A673 (cell line): ENCODE measurements around the gene RALGAPA2. TPM values are rescaled to one million over a fixed set of nuclear protein-coding genes. Genes with fewer than 3 reads are reported as not detected.

Source experiments
- BruUV-seq: library from RNA; stranded (reverse); fragments of 400-500 nt; replicated peaks from 2 replicates; lab custom pipeline; 2021; lab: Mats Ljungman, UMichigan
- CTCF ChIA-PET: fragments of 300-600 bp; sonication (Branson Sonifier 250); formaldehyde crosslinking; loops from one replicate; lab custom pipeline; 2022; ENCODE audit warnings: antibody characterized with exemption; lab: Charles Lee
- POLR2A ChIA-PET: fragments of 300-600 bp; sonication (Branson Sonifier 250); formaldehyde crosslinking; loops from one replicate; lab custom pipeline; 2022; ENCODE audit warnings: antibody characterized with exemption; ENCODE audit not compliant: low non-redundant PET; lab: Charles Lee
- DNase-seq: peaks from one replicate; pipeline ENCODE4 v3.0.0-alpha.2; 2015; ENCODE audit warnings: low spot score
- H3K27ac ChIP-seq: fragments of 200-600 bp; sonication (generic); 2 replicates; pipeline ENCODE4 v1.5.1; 2016; ENCODE audit warnings: mixed run types, low read depth, mild to moderate bottlenecking, mixed read lengths, antibody characterized with exemption, low read length; ENCODE audit not compliant: poor library complexity, severe bottlenecking
- H3K27me3 ChIP-seq: fragments of 200-600 bp; sonication (generic); replicated peaks from 2 replicates; pipeline ENCODE4 v1.6.1; 2017; ENCODE audit warnings: mixed run types, low read depth, mild to moderate bottlenecking, mixed read lengths, antibody characterized with exemption, low read length; ENCODE audit not compliant: insufficient read depth, poor library complexity
- H3K36me3 ChIP-seq: fragments of 200-600 bp; sonication (generic); 2 replicates; pipeline ENCODE4 v1.6.1; 2016; ENCODE audit warnings: mixed run types, mild to moderate bottlenecking, mixed read lengths, antibody characterized with exemption, low read length; ENCODE audit not compliant: insufficient read depth, poor library complexity, severe bottlenecking
- H3K4me1 ChIP-seq: fragments of 200-600 bp; sonication (generic); 2 replicates; pipeline ENCODE4 v1.6.1; 2017; ENCODE audit warnings: mixed run types, mild to moderate bottlenecking, mixed read lengths, antibody characterized with exemption, low read length; ENCODE audit not compliant: insufficient read depth, poor library complexity, severe bottlenecking
- H3K4me3 ChIP-seq: fragments of 200-600 bp; sonication (generic); 2 replicates; pipeline ENCODE4 v1.5.1; 2016; ENCODE audit warnings: low read depth, mixed run types, mild to moderate bottlenecking, mixed read lengths, low read length; ENCODE audit not compliant: poor library complexity, severe bottlenecking
- H3K9me3 ChIP-seq: fragments of 200-600 bp; sonication (generic); 2 replicates; pipeline ENCODE4 v1.6.1; 2016; ENCODE audit warnings: mixed run types, low read depth, mild to moderate bottlenecking, mixed read lengths, antibody characterized with exemption, low read length; ENCODE audit not compliant: poor library complexity, severe bottlenecking
- CTCF ChIP-seq: fragments of 300-800, 200-600 bp; sonication (generic); conservative IDR thresholded peaks from 2 replicates; pipeline ENCODE4 v1.5.1; 2017; ENCODE audit warnings: low read depth, mild to moderate bottlenecking, antibody characterized with exemption, low read length, moderate library complexity, mixed read lengths
- EZH2 ChIP-seq: fragments of 200-600 bp; sonication (generic); IDR thresholded peaks from 2 replicates; pipeline ENCODE4 v1.6.1; 2017; ENCODE audit warnings: borderline replicate concordance, low read depth, mild to moderate bottlenecking, mixed read lengths, antibody characterized with exemption, low read length; ENCODE audit not compliant: poor library complexity, severe bottlenecking
- intact Hi-C: fragments of 100-400 bp; cut with micrococcal nuclease; formaldehyde crosslinking; loops from one replicate; pipeline ENCODE4 v1.10.0; 2022; ENCODE audit not compliant: unreplicated experiment
- total RNA-seq: library from RNA; stranded (reverse); gene quantifications from 2 replicates; pipeline ENCODE4 v1.2.3, GENCODE V29; 2021

The RALGAPA2 gene
- total RNA-seq, 1 experiment from 2014 or later: 32.4 TPM

GRCh38 chr20:20448881-20449280 is 263.6 kb downstream of the RALGAPA2 start:
- H3K36me3 ChIP-seq: no peaks in the 10 kb centered on the region
- no peaks in the 10 kb centered on the region for H3K9me3 ChIP-seq
- POLR2A ChIA-PET: no interaction called here
- no peaks in the 10 kb centered on the region for H3K27me3 ChIP-seq
- DNase-seq: no peak
- BruUV-seq: no TSS peak
- intact Hi-C loops: no loop called here
- CTCF ChIA-PET: no interaction called here
- no peak overlapping the region for H3K27ac ChIP-seq
- TF ChIP-seq CTCF: no peak
- no peak for TF ChIP-seq EZH2
- no peak overlapping the region for H3K4me3 ChIP-seq
- peaks cover 18% of the 10 kb centered on the region for H3K4me1 ChIP-seq

- DNase-seq: no peak
- POLR2A ChIA-PET: no interaction called here
- CTCF ChIA-PET: no interaction called here
Observed at GRCh38 chr20:20447196-20447595, 265.2 kb downstream of the RALGAPA2 start.

GRCh38 chr20:20446425-20447015 is 265.9 kb downstream of the RALGAPA2 start:
- ChIA-PET POLR2A (no interaction called here), CTCF (no interaction called here)
- no peaks in the 10 kb centered on the region for H3K27me3 ChIP-seq
- no peaks in the 10 kb centered on the region for H3K9me3 ChIP-seq
- no peak overlapping the region for H3K4me3 ChIP-seq
- TF ChIP-seq EZH2: no peak
- H3K4me1 ChIP-seq: peaks cover 1% of the 10 kb centered on the region
- no peaks in the 10 kb centered on the region for H3K36me3 ChIP-seq
- intact Hi-C loops: no loop called here
- BruUV-seq: no TSS peak
- DNase-seq: no peak
- H3K27ac ChIP-seq: no peak overlapping the region

More at GRCh38 chr20:20447196-20447595, 265.2 kb downstream of the RALGAPA2 start:
- Histone ChIP-seq H3K27ac (no peak overlapping the region), H3K4me3 (no peak overlapping the region), H3K36me3 (no peaks in the 10 kb centered on the region), H3K4me1 (peaks cover 8% of the 10 kb centered on the region), H3K27me3 (no peaks in the 10 kb centered on the region), H3K9me3 (no peaks in the 10 kb centered on the region)
- BruUV-seq: no TSS peak
- intact Hi-C loops: no loop called here
- TF ChIP-seq CTCF: no peak

- BruUV-seq: no TSS peak
- TF ChIP-seq EZH2 (no peak), CTCF (no peak)
Observed at GRCh38 chr20:20446001-20446400, 266.4 kb downstream of the RALGAPA2 start.

More at GRCh38 chr20:20446001-20446400, 266.4 kb downstream of the RALGAPA2 start:
- intact Hi-C loops: no loop called here
- no peaks in the 10 kb centered on the region for H3K27me3 ChIP-seq
- no peaks in the 10 kb centered on the region for H3K36me3 ChIP-seq
- no peak for DNase-seq
- H3K4me1 ChIP-seq: no peaks in the 10 kb centered on the region
- CTCF ChIA-PET: no interaction called here
- no peak overlapping the region for H3K27ac ChIP-seq
- POLR2A ChIA-PET: no interaction called here
- no peak overlapping the region for H3K4me3 ChIP-seq
- no peaks in the 10 kb centered on the region for H3K9me3 ChIP-seq
